Neural cell (in vitro differentiated cells): ENCODE results near the gene DOK7. TPM values are rescaled to one million over a fixed set of nuclear protein-coding genes. Genes with fewer than 3 reads are reported as not detected.

Experiments used
- H2AFZ ChIP-seq: fragments of 200-600, 300-800 bp; sonication (generic), shearing (Covaris generic); 2 replicates; pipeline ENCODE4 v1.6.0; 2014; ENCODE audit warnings: low read depth, mild to moderate bottlenecking, antibody characterized with exemption, low read length, moderate library complexity
- H3F3A ChIP-seq: fragments of 200-600 bp; shearing (Covaris generic); 2 replicates; pipeline ENCODE4 v1.6.1; 2016; ENCODE audit warnings: mild to moderate bottlenecking, moderate library complexity, mixed read lengths, antibody characterized with exemption, low read length; ENCODE audit not compliant: insufficient read depth, poor library complexity, severe bottlenecking
- H3K27ac ChIP-seq: fragments of 200-600, 300-800 bp; sonication (generic), shearing (Covaris generic); 2 replicates; pipeline ENCODE4 v1.5.1; 2014; ENCODE audit warnings: mild to moderate bottlenecking, low read length, moderate library complexity
- H3K27me3 ChIP-seq: fragments of 300-800, 200-600 bp; sonication (generic), shearing (Covaris generic); 2 replicates; pipeline ENCODE4 v1.6.0; 2014; ENCODE audit warnings: mild to moderate bottlenecking, low read depth, low read length, moderate library complexity; ENCODE audit not compliant: insufficient read depth
- H3K36me3 ChIP-seq: fragments of 300-800, 200-600 bp; sonication (generic), shearing (Covaris generic); 2 replicates; pipeline ENCODE4 v1.5.1; 2014; ENCODE audit warnings: mild to moderate bottlenecking, antibody characterized with exemption, low read length, moderate library complexity; ENCODE audit not compliant: insufficient read depth
- H3K4me2 ChIP-seq: fragments of 300-800, 200-600 bp; sonication (generic), shearing (Covaris generic); 2 replicates; pipeline ENCODE4 v1.6.0; 2014; ENCODE audit warnings: mild to moderate bottlenecking, low read length
- H3K4me3 ChIP-seq: fragments of 300-800, 200-600 bp; sonication (generic), shearing (Covaris generic); 2 replicates; pipeline ENCODE4 v1.5.1; 2014; ENCODE audit warnings: mild to moderate bottlenecking, low read length, moderate library complexity
- H3K79me2 ChIP-seq: fragments of 200-600 bp; shearing (Covaris generic); replicated peaks from 2 replicates; pipeline ENCODE4 v1.6.0; 2014; ENCODE audit warnings: mild to moderate bottlenecking, low read length, moderate library complexity; ENCODE audit not compliant: insufficient read depth
- H3K9ac ChIP-seq: fragments of 300-800, 200-600 bp; sonication (generic), shearing (Covaris generic); 2 replicates; pipeline ENCODE4 v1.6.1; 2016; ENCODE audit warnings: mild to moderate bottlenecking, low read length, mixed read lengths
- H3K9me2 ChIP-seq: fragments of 200-600 bp; shearing (Covaris generic); 2 replicates; pipeline ENCODE4 v1.6.1; 2016; ENCODE audit warnings: mild to moderate bottlenecking, low read length, mixed read lengths; ENCODE audit not compliant: insufficient read depth
- H3K9me3 ChIP-seq: fragments of 200-600, 300-800 bp; sonication (generic), shearing (Covaris generic); 2 replicates; pipeline ENCODE4 v1.6.1; 2016; ENCODE audit warnings: mild to moderate bottlenecking, mixed run types, low read length, moderate library complexity, mixed read lengths
- H4K20me1 ChIP-seq: fragments of 200-600 bp; shearing (Covaris generic); 2 replicates; pipeline ENCODE4 v1.6.1; 2016; ENCODE audit warnings: mild to moderate bottlenecking, mixed run types; ENCODE audit not compliant: insufficient read depth
- CTCF ChIP-seq: fragments of 450-650 bp; IDR thresholded peaks from 2 replicates; pipeline ENCODE4 v1.5.1; 2014; ENCODE audit warnings: antibody characterized with exemption, mild to moderate bottlenecking, moderate library complexity; ENCODE audit not compliant: poor library complexity, severe bottlenecking
- EP300 ChIP-seq: fragments of 450-650 bp; conservative IDR thresholded peaks from 2 replicates; pipeline ENCODE4 v1.6.1; 2014; ENCODE audit warnings: antibody characterized with exemption, mild to moderate bottlenecking, moderate library complexity; ENCODE audit not compliant: poor library complexity, severe bottlenecking
- EZH2 ChIP-seq: fragments of 200-600, 300-800 bp; shearing (Covaris generic), sonication (generic); IDR thresholded peaks from 2 replicates; pipeline ENCODE4 v1.6.1; 2014; ENCODE audit warnings: antibody characterized with exemption, low read length, borderline replicate concordance, mild to moderate bottlenecking; ENCODE audit not compliant: insufficient read depth, poor library complexity, severe bottlenecking
- MXI1 ChIP-seq: fragments of 450-650 bp; conservative IDR thresholded peaks from 2 replicates; pipeline ENCODE4 v1.6.1; 2014; ENCODE audit warnings: antibody characterized with exemption, mild to moderate bottlenecking; ENCODE audit not compliant: poor library complexity, severe bottlenecking
- POLR2AphosphoS5 ChIP-seq: IDR thresholded peaks from 2 replicates; pipeline ENCODE4 v1.6.1; 2012
- RAD21 ChIP-seq: fragments of 450-650 bp; conservative IDR thresholded peaks from 2 replicates; pipeline ENCODE4 v1.6.1; 2014; ENCODE audit warnings: antibody characterized with exemption, mild to moderate bottlenecking, moderate library complexity
- REST ChIP-seq: IDR thresholded peaks from 2 replicates; pipeline ENCODE4 v1.6.1; 2012; ENCODE audit warnings: borderline replicate concordance
- SMC3 ChIP-seq: fragments of 450-650 bp; conservative IDR thresholded peaks from 2 replicates; pipeline ENCODE4 v1.6.1; 2014; ENCODE audit warnings: antibody characterized with exemption, mild to moderate bottlenecking, moderate library complexity; ENCODE audit not compliant: poor library complexity
- TAF1 ChIP-seq: IDR thresholded peaks from 2 replicates; pipeline ENCODE4 v1.6.1; 2012; ENCODE audit warnings: low read depth
- polyA plus RNA-seq: library from polyadenylated mRNA; depleted of rRNA; stranded (reverse); fragments of >200 nt; gene quantifications from 2 replicates; pipeline ENCODE4 v1.2.3, GENCODE V29; 2014

The DOK7 gene
- polyA plus RNA-seq, 1 donor from 2014 or later: 0.66 TPM

- Histone ChIP-seq H3F3A (no peaks in the 10 kb centered on the region), H4K20me1 (no peaks in the 10 kb centered on the region), H3K27me3 (no peaks in the 10 kb centered on the region), H3K9me3 (no peaks in the 10 kb centered on the region), H2AFZ (no peak overlapping the region), H3K79me2 (no peaks in the 10 kb centered on the region), H3K9me2 (no peaks in the 10 kb centered on the region), H3K9ac (no peak overlapping the region), H3K36me3 (no peaks in the 10 kb centered on the region), H3K27ac (no peak overlapping the region), H3K4me2 (no peak overlapping the region), H3K4me3 (no peak overlapping the region)
- no peak for TF ChIP-seq POLR2AphosphoS5
- no peak for TF ChIP-seq TAF1
- TF ChIP-seq MXI1: no peak
Observed at GRCh38 chr4:3476936-3477749, 14.0 kb downstream of the DOK7 start.

GRCh38 chr4:3477750-3478430 lies 14.8 kb downstream of the DOK7 start:
- Histone ChIP-seq H3K9me2 (no peaks in the 10 kb centered on the region), H3F3A (no peaks in the 10 kb centered on the region), H3K36me3 (no peaks in the 10 kb centered on the region), H4K20me1 (no peaks in the 10 kb centered on the region), H3K4me3 (no peak overlapping the region), H3K4me2 (no peak overlapping the region), H3K9ac (no peak overlapping the region), H3K27me3 (no peaks in the 10 kb centered on the region), H3K79me2 (no peaks in the 10 kb centered on the region), H2AFZ (no peak overlapping the region), H3K27ac (no peak overlapping the region), H3K9me3 (no peaks in the 10 kb centered on the region)
- no peak for TF ChIP-seq TAF1
- TF ChIP-seq RAD21: no peak
- no peak for TF ChIP-seq SMC3
- TF ChIP-seq CTCF: no peak
- TF ChIP-seq REST: no peak
- TF ChIP-seq EP300: no peak
- TF ChIP-seq EZH2: no peak
- TF ChIP-seq POLR2AphosphoS5: no peak
- no peak for TF ChIP-seq MXI1
